HUES6 (cell line): Measurements from ENCODE around the gene ZIC5.
"Not testable (repeated sequence)": the region's sequence is repeated elsewhere in the genome, so short reads cannot be mapped to it uniquely, and the experiment has no call there.

Experiments used
- H3K27ac ChIP-seq: 2 replicates; pipeline ENCODE4 v1.7.0; 2013; ENCODE audit warnings: low read depth, mild to moderate bottlenecking, low read length, inconsistent platforms
- H3K27me3 ChIP-seq: 2 replicates; pipeline ENCODE4 v1.6.1; 2013; ENCODE audit warnings: low read length; ENCODE audit not compliant: control insufficient read depth, insufficient read depth
- H3K36me3 ChIP-seq: 2 replicates; pipeline ENCODE4 v1.6.1; 2013; ENCODE audit warnings: low read length; ENCODE audit not compliant: control insufficient read depth, insufficient read depth
- H3K4me1 ChIP-seq: 2 replicates; pipeline ENCODE4 v1.6.1; 2013; ENCODE audit warnings: low read length; ENCODE audit not compliant: control insufficient read depth, insufficient read depth
- H3K4me3 ChIP-seq: 2 replicates; pipeline ENCODE4 v1.5.1; 2013; ENCODE audit warnings: low read depth, low read length
- H3K9ac ChIP-seq: one replicate; pipeline ENCODE4 v1.6.1; 2013; ENCODE audit warnings: mild to moderate bottlenecking, low read length
- H3K9me3 ChIP-seq: 2 replicates; pipeline ENCODE4 v1.6.1; 2013; ENCODE audit warnings: low read depth, low read length; ENCODE audit not compliant: control insufficient read depth, insufficient read depth

The ZIC5 gene

GRCh38 chr13:99956473-99957349, 14.9 kb downstream of the ZIC5 start:
- no peaks in the 10 kb centered on the region for H3K9me3 ChIP-seq
- no peak overlapping the region for H3K27ac ChIP-seq
- H3K9ac ChIP-seq: peak overlapping the region; percentile 59
- no peaks in the 10 kb centered on the region for H3K36me3 ChIP-seq
- peak overlapping the region; percentile 88 for H3K4me3 ChIP-seq
- H3K4me1 ChIP-seq: peaks cover 41% of the 10 kb centered on the region
- peaks cover 90% of the 10 kb centered on the region for H3K27me3 ChIP-seq

GRCh38 chr13:99955747-99956472, 15.7 kb downstream of the ZIC5 start:
- H3K4me1 ChIP-seq: peaks cover 39% of the 10 kb centered on the region
- H3K9me3 ChIP-seq: no peaks in the 10 kb centered on the region
- H3K4me3 ChIP-seq: peak overlapping the region; percentile 88
- H3K36me3 ChIP-seq: no peaks in the 10 kb centered on the region
- peaks cover 82% of the 10 kb centered on the region for H3K27me3 ChIP-seq
- H3K9ac ChIP-seq: peak overlapping the region; percentile 59
- H3K27ac ChIP-seq: no peak overlapping the region

GRCh38 chr13:99955107-99955746, 16.3 kb downstream of the ZIC5 start:
- no peak overlapping the region for H3K9ac ChIP-seq
- H3K27me3 ChIP-seq: peaks cover 84% of the 10 kb centered on the region
- H3K27ac ChIP-seq: no peak overlapping the region
- H3K36me3 ChIP-seq: no peaks in the 10 kb centered on the region
- no peaks in the 10 kb centered on the region for H3K9me3 ChIP-seq
- H3K4me3 ChIP-seq: peak overlapping the region; percentile 88
- peaks cover 37% of the 10 kb centered on the region for H3K4me1 ChIP-seq

GRCh38 chr13:99953138-99953755, 18.3 kb downstream of the ZIC5 start:
- H3K4me1 ChIP-seq: peaks cover 39% of the 10 kb centered on the region
- peaks cover 64% of the 10 kb centered on the region for H3K27me3 ChIP-seq
- H3K9ac ChIP-seq: no peak overlapping the region

GRCh38 chr13:99951666-99952065, 19.9 kb downstream of the ZIC5 start:
- not testable (repeated sequence) for H3K9me3 ChIP-seq, H3K36me3 ChIP-seq, H3K4me3 ChIP-seq, H3K27ac ChIP-seq, H3K9ac ChIP-seq
- Histone ChIP-seq H3K27me3 (peaks cover 48% of the 10 kb centered on the region), H3K4me1 (peaks cover 33% of the 10 kb centered on the region)

More at GRCh38 chr13:99953138-99953755, 18.3 kb downstream of the ZIC5 start:
- no peak overlapping the region for H3K4me3 ChIP-seq
- no peaks in the 10 kb centered on the region for H3K36me3 ChIP-seq
- no peaks in the 10 kb centered on the region for H3K9me3 ChIP-seq
- H3K27ac ChIP-seq: no peak overlapping the region

- H3K27me3 ChIP-seq: peaks cover 30% of the 10 kb centered on the region
- no peak overlapping the region for H3K9ac ChIP-seq
- H3K4me3 ChIP-seq: no peak overlapping the region
- H3K36me3 ChIP-seq: no peaks in the 10 kb centered on the region
- peaks cover 20% of the 10 kb centered on the region for H3K4me1 ChIP-seq
- H3K9me3 ChIP-seq: no peaks in the 10 kb centered on the region
- H3K27ac ChIP-seq: no peak overlapping the region
Observed at GRCh38 chr13:99949679-99950413, 21.7 kb downstream of the ZIC5 start.

GRCh38 chr13:99948907-99949678, 22.5 kb downstream of the ZIC5 start:
- Histone ChIP-seq H3K9me3 (no peaks in the 10 kb centered on the region), H3K4me3 (no peak overlapping the region), H3K27me3 (peaks cover 23% of the 10 kb centered on the region), H3K27ac (no peak overlapping the region), H3K4me1 (peaks cover 15% of the 10 kb centered on the region), H3K36me3 (no peaks in the 10 kb centered on the region), H3K9ac (no peak overlapping the region)

- Histone ChIP-seq H3K9ac (no peak overlapping the region), H3K4me1 (peaks cover 15% of the 10 kb centered on the region), H3K4me3 (no peak overlapping the region), H3K27me3 (peaks cover 16% of the 10 kb centered on the region), H3K36me3 (no peaks in the 10 kb centered on the region), H3K27ac (no peak overlapping the region), H3K9me3 (no peaks in the 10 kb centered on the region)
Observed at GRCh38 chr13:99948411-99948810, 23.2 kb downstream of the ZIC5 start.

GRCh38 chr13:99947666-99948065, 23.9 kb downstream of the ZIC5 start:
- H3K27ac ChIP-seq: no peak overlapping the region
- H3K9me3 ChIP-seq: no peaks in the 10 kb centered on the region
- H3K9ac ChIP-seq: no peak overlapping the region
- peaks cover 11% of the 10 kb centered on the region for H3K4me1 ChIP-seq
- peaks cover 8% of the 10 kb centered on the region; the same call in 1 of the 2 replicates for H3K27me3 ChIP-seq
- no peaks in the 10 kb centered on the region for H3K36me3 ChIP-seq
- no peak overlapping the region for H3K4me3 ChIP-seq

- not testable (repeated sequence) for H3K9me3 ChIP-seq, H3K36me3 ChIP-seq, H3K27me3 ChIP-seq, H3K27ac ChIP-seq, H3K9ac ChIP-seq, H3K4me3 ChIP-seq
- H3K4me1 ChIP-seq: peaks cover 14% of the 10 kb centered on the region
Observed at GRCh38 chr13:99945515-99945914, 26.1 kb downstream of the ZIC5 start.
